GM18951 (cell line): Measurements from ENCODE around the gene COL13A1.

ENCODE experiments used
- POLR2A ChIP-seq: IDR thresholded peaks from 4 replicates; pipeline ENCODE4 v1.6.1; 2011; ENCODE audit warnings: mild to moderate bottlenecking; ENCODE audit not compliant: insufficient read length, insufficient read depth; ENCODE audit errors: extremely low read depth
- in situ Hi-C: fragments of 300-500 bp; cut with MboI; formaldehyde crosslinking; loops from one replicate; pipeline ENCODE4 v1.12.0; 2022; ENCODE audit warnings: low sequenced_read_pairs, mixed read lengths, inconsistent platforms; ENCODE audit not compliant: unreplicated experiment

Gene COL13A1

GRCh38 chr10:69952069-69952800 is 150.5 kb downstream of the COL13A1 start:
- TF ChIP-seq POLR2A = no peak
- in situ Hi-C loops = no loop called here

GRCh38 chr10:69952821-69953221 is 151.1 kb downstream of the COL13A1 start:
- TF ChIP-seq POLR2A = no peak
- in situ Hi-C loops = no loop called here

GRCh38 chr10:69953851-69954250 is 152.1 kb downstream of the COL13A1 start:
- no peak for TF ChIP-seq POLR2A

GRCh38 chr10:69955211-69955805 is 153.6 kb downstream of the COL13A1 start:
- no peak for TF ChIP-seq POLR2A

More at GRCh38 chr10:69953851-69954250, 152.1 kb downstream of the COL13A1 start:
- in situ Hi-C loops = no loop called here

GRCh38 chr10:69955897-69956740 is 154.4 kb downstream of the COL13A1 start:
- TF ChIP-seq POLR2A = no peak
- in situ Hi-C loops = no loop called here

More at GRCh38 chr10:69955211-69955805, 153.6 kb downstream of the COL13A1 start:
- in situ Hi-C loops = no loop called here

GRCh38 chr10:69956741-69957230 is 155.1 kb downstream of the COL13A1 start:
- TF ChIP-seq POLR2A = no peak
- in situ Hi-C loops = no loop called here

GRCh38 chr10:69957241-69957885 is 155.7 kb downstream of the COL13A1 start:
- in situ Hi-C loops = no loop called here
- no peak for TF ChIP-seq POLR2A

- TF ChIP-seq POLR2A = no peak
- in situ Hi-C loops = no loop called here
Measured at GRCh38 chr10:69957886-69958555, 156.3 kb downstream of the COL13A1 start.

GRCh38 chr10:69958556-69958902 is 156.8 kb downstream of the COL13A1 start:
- TF ChIP-seq POLR2A = no peak
- in situ Hi-C loops = no loop called here

GRCh38 chr10:69959911-69960310 is 158.2 kb downstream of the COL13A1 start:
- in situ Hi-C loops = no loop called here
- no peak for TF ChIP-seq POLR2A

- in situ Hi-C loops = no loop called here
- no peak for TF ChIP-seq POLR2A
Measured at GRCh38 chr10:69960606-69960987, 158.9 kb downstream of the COL13A1 start.

GRCh38 chr10:69960988-69961880 is 159.5 kb downstream of the COL13A1 start:
- in situ Hi-C loops = no loop called here
- no peak for TF ChIP-seq POLR2A
